Activated naive CD8-positive, alpha-beta T cell (primary cell): ENCODE results near the gene TSHR.
A peak's percentile ranks its signal among the peaks of the same experiment; 100 is the strongest.
"Not testable (repeated sequence)": the region's sequence is repeated elsewhere in the genome, so short reads cannot be mapped to it uniquely, and the experiment has no call there.

Source experiments
- H3K27ac Mint-ChIP-seq: one replicate; pipeline ENCODE4 v1.8.0; 2021; ENCODE audit warnings: mixed read lengths
- H3K27me3 Mint-ChIP-seq: one replicate; pipeline ENCODE4 v1.8.0; 2021; ENCODE audit warnings: mixed read lengths
- H3K36me3 Mint-ChIP-seq: one replicate; pipeline ENCODE4 v1.8.0; 2021; ENCODE audit warnings: mixed read lengths
- H3K4me1 Mint-ChIP-seq: one replicate; pipeline ENCODE4 v1.8.0; 2021; ENCODE audit warnings: low read depth, mixed read lengths
- H3K4me3 Mint-ChIP-seq: one replicate; pipeline ENCODE4 v1.8.0; 2021; ENCODE audit warnings: mild to moderate bottlenecking, mixed read lengths
- H3K9me3 Mint-ChIP-seq: one replicate; pipeline ENCODE4 v1.8.0; 2021; ENCODE audit warnings: low read depth, mixed read lengths

TSHR gene

DNA sequence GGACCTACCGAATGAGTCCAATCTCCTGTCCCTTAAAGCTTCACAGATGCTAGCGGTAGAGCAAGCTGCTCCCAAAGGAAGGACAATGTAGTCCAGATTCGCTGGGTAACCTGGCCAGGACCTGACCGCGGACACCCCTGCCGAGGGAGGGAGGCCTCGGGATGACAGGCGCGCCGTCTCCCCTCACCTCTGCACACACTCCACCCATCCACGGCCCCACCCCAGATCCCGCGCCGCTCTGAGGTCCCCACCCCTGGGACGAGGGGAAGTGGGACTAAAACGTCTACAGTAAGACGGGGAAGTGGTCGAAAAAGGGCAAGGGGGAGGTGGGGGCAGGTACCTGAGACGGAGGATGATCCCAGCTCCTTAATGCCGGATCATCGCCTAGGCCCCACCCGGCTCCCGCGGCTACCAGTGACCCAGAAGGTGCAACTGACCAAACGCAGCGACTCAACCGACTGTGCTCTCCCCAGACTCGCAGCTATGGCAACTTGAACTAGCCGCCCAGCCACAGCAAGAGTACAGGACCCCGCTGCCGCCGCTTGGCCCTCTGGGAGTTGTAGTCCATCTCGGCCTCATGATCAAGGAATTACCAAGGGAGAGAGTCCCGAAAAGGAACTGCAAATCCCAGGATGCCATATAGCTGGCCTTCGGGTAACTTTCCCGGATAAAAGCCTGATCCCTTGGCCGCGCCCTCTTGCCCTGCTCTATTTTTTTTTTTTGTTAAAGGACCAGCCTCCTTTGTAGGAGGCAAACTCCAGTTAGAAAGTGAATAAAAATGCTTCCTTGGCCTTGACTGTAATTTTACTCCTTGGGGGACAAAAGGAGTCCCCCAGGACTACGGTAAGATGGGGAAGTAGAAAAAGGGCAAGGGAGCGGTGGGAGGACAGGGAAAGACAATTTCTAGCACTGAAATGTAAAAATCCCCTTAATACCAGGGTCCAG, 13.9 kb upstream of the TSHR start, which contains the start of gene CEP128:
CEP128 (minus strand) TSS at position 498 of the 945 bp plus-strand sequence.
- peaks cover 2% of the 10 kb centered on the region for H3K36me3 Mint-ChIP-seq
- H3K4me3 Mint-ChIP-seq: peak within 1 kb of the TSS; percentile 88
- peaks cover 37% of the 10 kb centered on the region for H3K4me1 Mint-ChIP-seq
- no peaks in the 10 kb centered on the region for H3K9me3 Mint-ChIP-seq
- H3K27ac Mint-ChIP-seq: peak within 1 kb of the TSS; percentile 96
- H3K27me3 Mint-ChIP-seq: no peaks in the 10 kb centered on the region

DNA sequence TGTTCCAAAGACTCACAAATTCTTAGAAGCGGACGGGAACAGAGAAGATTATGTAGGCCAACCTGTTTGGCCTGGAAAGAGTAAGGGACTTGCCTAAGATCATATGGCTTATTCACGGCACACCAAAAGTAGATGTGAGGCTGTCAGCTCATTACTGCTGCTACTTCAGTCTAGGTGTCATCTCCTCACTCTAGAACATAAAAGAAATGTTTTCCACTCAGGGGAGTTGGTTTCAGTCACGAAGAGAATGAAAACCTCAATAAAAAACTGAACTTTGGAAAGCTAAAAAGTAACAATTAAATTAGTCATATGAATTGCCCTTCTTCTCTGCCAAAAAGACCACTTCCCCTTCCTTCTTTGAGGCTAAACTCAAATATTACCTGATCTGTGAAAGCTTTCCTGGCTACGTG, 13.2 kb upstream of the TSHR start:
- Mint-ChIP-seq H3K9me3 (no peaks in the 10 kb centered on the region), H3K27me3 (no peaks in the 10 kb centered on the region), H3K4me3 (peak overlapping the region; percentile 88), H3K27ac (peak overlapping the region; percentile 96), H3K4me1 (peaks cover 42% of the 10 kb centered on the region), H3K36me3 (peaks cover 2% of the 10 kb centered on the region)

DNA sequence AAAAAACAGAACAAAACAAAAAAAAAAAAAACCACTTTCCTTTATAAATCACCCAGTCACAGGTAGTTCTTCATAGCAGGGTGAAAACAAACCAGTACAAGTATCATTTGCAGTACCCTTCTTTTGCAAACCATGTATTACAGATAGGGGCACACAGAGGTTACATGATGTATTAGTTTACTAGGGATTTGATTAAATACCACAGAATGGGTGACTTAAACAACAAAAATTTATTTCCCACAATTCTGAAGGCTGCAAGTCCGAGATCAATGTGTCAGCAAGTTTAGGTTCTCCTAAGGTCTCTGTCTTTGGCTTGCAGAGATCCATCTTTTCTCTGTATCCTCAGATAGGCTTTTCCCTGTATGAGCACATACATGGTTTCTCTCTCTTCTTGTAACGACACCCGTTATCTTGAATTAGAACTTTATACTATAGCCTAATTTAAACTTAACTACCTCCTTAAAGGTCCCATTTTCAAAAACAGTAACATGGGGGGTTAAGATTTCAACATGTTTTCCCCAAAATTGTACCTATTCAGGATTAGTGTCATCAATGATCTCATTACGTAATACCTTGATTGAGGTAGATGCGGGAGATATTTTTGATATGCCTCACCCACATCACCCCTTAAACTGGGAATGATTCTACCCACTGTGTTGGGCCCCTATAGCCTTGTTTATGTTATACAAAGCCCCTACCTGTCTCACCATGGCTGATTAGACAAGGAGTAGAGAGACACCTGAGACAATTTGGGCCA, 10.4 kb upstream of the TSHR start:
- Mint-ChIP-seq H3K36me3 (peaks cover 2% of the 10 kb centered on the region), H3K4me3 (no peak overlapping the region), H3K9me3 (no peaks in the 10 kb centered on the region), H3K27ac (no peak overlapping the region), H3K27me3 (peaks cover 8% of the 10 kb centered on the region), H3K4me1 (peaks cover 48% of the 10 kb centered on the region)

DNA sequence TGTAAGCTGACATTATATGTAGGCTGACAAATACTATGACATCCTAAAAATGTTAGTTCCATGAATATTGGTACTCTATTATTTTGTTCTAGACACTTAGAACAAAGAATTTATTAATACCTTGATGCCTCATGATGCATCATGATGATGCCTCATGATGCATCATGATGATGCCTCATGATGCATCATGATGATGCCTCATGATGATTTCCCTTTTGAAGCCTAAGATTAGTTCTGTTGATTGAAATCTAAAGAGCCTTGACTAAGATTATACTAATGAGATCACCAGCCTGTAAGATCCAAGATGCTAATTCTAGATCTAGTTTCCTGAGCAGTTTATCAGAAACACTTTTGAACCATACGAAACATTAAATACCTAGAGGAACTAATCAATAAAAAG, 9.2 kb upstream of the TSHR start:
- no peaks in the 10 kb centered on the region for H3K9me3 Mint-ChIP-seq
- H3K27ac Mint-ChIP-seq: peak overlapping the region; percentile 93

DNA sequence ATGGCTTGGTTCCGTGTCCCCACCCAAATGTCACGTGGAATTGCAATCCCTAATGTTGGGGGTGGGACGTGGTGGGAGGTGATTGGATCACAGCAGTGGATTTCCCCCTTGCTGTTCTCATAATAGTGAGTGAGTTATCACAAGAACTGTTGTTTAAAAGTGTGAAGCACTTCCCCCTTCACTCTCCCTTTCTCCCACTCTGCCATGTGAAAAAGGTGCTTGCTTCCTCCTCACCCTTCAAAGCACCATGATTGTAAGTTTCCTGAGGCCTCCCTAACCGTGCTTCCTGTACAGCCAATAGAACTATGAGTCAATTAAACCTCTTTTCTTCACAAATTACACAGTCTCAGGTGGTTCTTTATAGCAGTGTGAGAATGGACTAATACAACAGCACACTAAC, 8.6 kb upstream of the TSHR start:
- Mint-ChIP-seq H3K4me3 (no peak overlapping the region), H3K36me3 (peaks cover 2% of the 10 kb centered on the region), H3K4me1 (peaks cover 39% of the 10 kb centered on the region), H3K27me3 (peaks cover 8% of the 10 kb centered on the region), H3K9me3 (no peaks in the 10 kb centered on the region), H3K27ac (peak overlapping the region; percentile 93)

More for the DNA sequence above, 9.2 kb upstream of the TSHR start:
- Mint-ChIP-seq H3K36me3 (peaks cover 2% of the 10 kb centered on the region), H3K27me3 (peaks cover 8% of the 10 kb centered on the region), H3K4me3 (peak overlapping the region; percentile 57), H3K4me1 (peaks cover 40% of the 10 kb centered on the region)

DNA sequence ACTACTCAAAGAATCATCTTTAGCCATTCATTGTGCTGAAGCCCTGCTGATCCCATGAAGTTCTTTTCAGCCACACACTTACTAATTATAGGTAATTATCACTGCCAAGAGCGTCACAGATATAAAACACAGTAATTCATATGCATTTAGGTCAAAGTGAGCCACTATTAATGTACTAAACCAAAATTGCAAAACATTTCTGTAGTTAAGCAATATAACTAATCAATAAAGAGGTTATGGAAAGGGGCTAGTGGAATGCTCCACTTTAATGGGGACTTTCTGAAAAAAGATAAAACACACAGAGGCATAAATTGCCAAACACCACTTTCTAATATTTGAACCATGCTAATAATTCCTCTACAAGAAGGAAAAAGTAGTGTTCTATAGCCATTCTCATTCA, 7.1 kb upstream of the TSHR start:
- peak overlapping the region; percentile 34 for H3K27ac Mint-ChIP-seq
- peaks cover 2% of the 10 kb centered on the region for H3K36me3 Mint-ChIP-seq
- H3K9me3 Mint-ChIP-seq: no peaks in the 10 kb centered on the region
- peaks cover 24% of the 10 kb centered on the region for H3K4me1 Mint-ChIP-seq
- peaks cover 8% of the 10 kb centered on the region for H3K27me3 Mint-ChIP-seq
- H3K4me3 Mint-ChIP-seq: no peak overlapping the region

DNA sequence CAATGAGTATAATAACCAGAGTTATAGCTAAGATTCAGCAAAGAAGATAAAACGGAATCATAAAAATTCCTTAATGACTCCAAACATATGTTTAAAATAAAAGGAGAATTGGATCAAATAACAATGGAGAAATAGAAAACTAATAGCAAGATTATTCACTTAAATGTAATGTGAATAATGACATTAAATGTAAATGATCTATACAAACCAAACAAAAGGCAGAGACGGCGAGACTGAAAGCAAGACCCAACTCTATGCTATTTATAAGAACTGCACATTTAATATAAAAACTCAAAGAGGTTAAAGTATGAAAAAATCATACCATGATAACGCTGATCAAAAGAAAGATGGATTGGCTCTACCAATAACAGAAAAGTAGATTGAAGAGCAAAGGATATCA, 3.9 kb upstream of the TSHR start:
- no peak overlapping the region for H3K27ac Mint-ChIP-seq
- H3K9me3 Mint-ChIP-seq: no peaks in the 10 kb centered on the region
- H3K4me1 Mint-ChIP-seq: peaks cover 25% of the 10 kb centered on the region
- H3K36me3 Mint-ChIP-seq: no peaks in the 10 kb centered on the region
- peaks cover 8% of the 10 kb centered on the region for H3K27me3 Mint-ChIP-seq
- no peak overlapping the region for H3K4me3 Mint-ChIP-seq

DNA sequence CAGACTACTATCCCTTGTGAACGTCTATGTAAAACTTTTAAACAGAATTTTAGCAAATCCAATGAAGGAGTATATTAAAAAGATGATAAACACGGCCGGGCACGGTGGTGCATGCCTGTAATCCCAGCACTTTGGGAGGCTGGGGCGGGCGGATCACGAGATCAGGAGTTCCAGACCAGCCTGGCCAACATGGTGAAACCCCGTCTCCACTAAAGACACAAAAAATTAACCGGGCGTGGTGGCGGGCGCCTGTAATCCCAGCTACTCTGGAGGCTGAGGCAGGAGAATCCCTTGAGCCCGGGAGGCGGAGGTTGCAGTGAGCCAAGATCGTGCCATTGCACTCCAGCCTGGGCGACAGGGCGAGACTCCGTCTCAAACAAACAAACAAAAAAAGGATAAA, 2.2 kb upstream of the TSHR start:
- H3K36me3 Mint-ChIP-seq, H3K27me3 Mint-ChIP-seq, H3K4me3 Mint-ChIP-seq, H3K9me3 Mint-ChIP-seq, H3K27ac Mint-ChIP-seq: not testable (repeated sequence)
- H3K4me1 Mint-ChIP-seq: peaks cover 19% of the 10 kb centered on the region

DNA sequence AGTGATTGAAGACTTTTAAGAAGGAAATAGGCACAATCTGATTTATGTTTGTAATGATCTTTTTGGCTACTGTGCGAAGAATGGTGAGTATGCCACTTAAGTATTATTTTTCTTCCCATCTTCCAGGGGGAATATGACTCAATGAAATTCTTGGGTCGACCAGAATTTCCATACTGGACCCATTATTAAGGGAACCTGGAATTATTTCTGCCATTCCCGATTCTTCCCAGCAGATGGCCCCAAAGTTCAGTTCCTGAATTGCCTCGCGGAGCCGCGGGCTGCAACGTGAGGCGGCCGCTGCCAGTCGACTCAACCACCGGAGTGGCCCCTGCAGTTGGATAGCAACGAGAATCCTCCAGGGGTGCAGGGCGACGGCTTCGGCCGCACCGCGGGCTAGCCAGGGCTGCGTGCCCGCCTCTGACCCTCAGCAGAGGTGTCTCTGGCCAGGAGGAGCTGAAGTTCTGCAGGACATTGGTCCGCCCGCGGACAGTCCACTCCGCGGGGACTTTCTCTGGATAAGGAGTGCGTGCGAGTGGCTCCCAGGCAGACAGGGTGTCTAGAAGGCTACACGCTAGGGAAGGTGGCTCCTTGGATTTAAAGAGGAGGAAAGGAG, 628 bp upstream of the TSHR start:
- Mint-ChIP-seq H3K4me3 (peak overlapping the region; percentile 89), H3K4me1 (peaks cover 35% of the 10 kb centered on the region), H3K9me3 (no peaks in the 10 kb centered on the region), H3K27ac (peak overlapping the region; percentile 75), H3K27me3 (no peaks in the 10 kb centered on the region), H3K36me3 (peaks cover 4% of the 10 kb centered on the region)

DNA sequence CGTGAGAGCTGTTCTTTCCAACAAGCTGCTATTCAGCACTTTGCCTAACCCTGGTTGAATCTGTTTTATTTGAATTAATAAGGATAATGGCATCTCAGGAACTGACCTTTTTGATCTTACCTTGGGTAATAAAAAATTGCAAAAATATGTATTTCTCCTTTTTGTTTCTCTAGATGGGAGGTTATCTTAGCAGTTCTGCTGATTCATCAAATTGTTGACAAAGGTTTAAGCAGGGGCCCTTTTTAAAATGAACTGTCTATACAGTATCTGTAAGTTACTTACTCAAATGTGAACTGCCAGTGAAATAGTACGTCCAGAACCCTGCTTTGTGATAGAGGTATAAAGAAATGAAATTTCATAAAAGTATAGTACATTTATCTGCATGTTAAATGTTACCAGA, 681 bp downstream of the TSHR start:
- Mint-ChIP-seq H3K4me3 (peak overlapping the region; percentile 89), H3K27me3 (no peaks in the 10 kb centered on the region), H3K9me3 (no peaks in the 10 kb centered on the region), H3K27ac (no peak overlapping the region), H3K4me1 (peaks cover 41% of the 10 kb centered on the region), H3K36me3 (peaks cover 4% of the 10 kb centered on the region)

DNA sequence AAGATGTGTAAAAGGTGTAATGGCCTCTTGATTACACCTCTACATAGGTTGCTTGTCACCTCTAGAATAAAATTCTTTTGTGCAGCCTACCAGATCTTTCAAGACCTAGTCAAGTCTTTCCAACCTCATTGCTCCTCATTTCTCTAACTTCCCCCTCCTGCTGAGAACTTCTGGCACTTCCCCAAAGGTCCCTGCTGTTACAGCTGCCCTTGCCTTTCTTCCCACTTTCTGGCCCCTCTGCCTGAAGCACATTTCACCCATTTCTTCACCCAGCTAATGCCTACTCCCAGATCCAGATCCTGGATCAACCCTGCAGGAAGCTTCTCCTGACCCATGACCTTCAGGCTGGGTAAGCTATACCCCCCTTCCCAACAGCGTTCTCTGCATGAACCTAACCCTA, 1.5 kb downstream of the TSHR start:
- peaks cover 41% of the 10 kb centered on the region for H3K4me1 Mint-ChIP-seq
- H3K27me3 Mint-ChIP-seq: no peaks in the 10 kb centered on the region
- H3K36me3 Mint-ChIP-seq: peaks cover 4% of the 10 kb centered on the region
- H3K9me3 Mint-ChIP-seq: no peaks in the 10 kb centered on the region
- H3K27ac Mint-ChIP-seq: no peak overlapping the region
- H3K4me3 Mint-ChIP-seq: no peak overlapping the region

DNA sequence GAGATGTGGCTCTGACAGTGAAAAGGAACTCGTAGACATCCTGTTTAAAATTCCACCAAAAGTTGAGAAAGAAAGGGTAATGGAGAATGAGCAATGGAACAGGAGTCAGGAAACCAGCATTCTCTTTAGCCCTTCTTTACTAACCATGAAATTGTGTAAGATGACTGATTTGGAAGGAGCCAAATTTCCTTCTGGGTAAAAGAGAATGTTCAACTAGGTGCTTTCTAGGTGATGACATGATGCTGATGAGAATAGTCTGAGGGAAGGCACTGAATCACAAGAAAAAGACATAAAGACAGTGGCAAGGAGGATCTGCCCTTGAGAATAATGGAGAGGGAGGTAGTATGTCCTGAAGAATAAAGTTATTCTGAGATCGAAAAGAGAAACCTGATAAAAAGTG, 2.2 kb downstream of the TSHR start:
- H3K36me3 Mint-ChIP-seq: peaks cover 4% of the 10 kb centered on the region
- H3K27ac Mint-ChIP-seq: no peak overlapping the region
- H3K9me3 Mint-ChIP-seq: no peaks in the 10 kb centered on the region
- no peaks in the 10 kb centered on the region for H3K27me3 Mint-ChIP-seq
- peaks cover 41% of the 10 kb centered on the region for H3K4me1 Mint-ChIP-seq
- H3K4me3 Mint-ChIP-seq: no peak overlapping the region

DNA sequence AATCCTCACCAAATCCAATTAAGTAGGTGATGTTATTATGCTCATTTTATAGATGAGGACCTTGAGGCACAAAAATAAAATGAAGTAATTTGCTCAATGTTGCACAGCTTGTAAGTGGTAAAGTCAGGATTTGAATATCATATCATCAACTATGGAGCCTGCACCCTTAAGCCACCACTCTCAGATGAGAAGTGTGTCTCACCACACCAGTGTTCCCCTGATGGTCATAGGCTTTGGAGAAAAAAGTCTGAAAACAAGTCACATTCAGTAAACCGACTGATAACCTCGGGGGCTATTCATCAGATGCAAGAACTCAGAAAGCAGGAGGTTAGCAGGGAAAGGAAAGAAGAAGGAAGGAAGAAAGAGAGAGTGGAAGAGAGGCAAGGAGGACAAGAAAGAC, 2.8 kb downstream of the TSHR start:
- no peaks in the 10 kb centered on the region for H3K27me3 Mint-ChIP-seq
- peaks cover 41% of the 10 kb centered on the region for H3K4me1 Mint-ChIP-seq
- H3K36me3 Mint-ChIP-seq: peaks cover 4% of the 10 kb centered on the region
- H3K9me3 Mint-ChIP-seq: no peaks in the 10 kb centered on the region
- H3K4me3 Mint-ChIP-seq: peak overlapping the region; percentile 62
- peak overlapping the region; percentile 85 for H3K27ac Mint-ChIP-seq

DNA sequence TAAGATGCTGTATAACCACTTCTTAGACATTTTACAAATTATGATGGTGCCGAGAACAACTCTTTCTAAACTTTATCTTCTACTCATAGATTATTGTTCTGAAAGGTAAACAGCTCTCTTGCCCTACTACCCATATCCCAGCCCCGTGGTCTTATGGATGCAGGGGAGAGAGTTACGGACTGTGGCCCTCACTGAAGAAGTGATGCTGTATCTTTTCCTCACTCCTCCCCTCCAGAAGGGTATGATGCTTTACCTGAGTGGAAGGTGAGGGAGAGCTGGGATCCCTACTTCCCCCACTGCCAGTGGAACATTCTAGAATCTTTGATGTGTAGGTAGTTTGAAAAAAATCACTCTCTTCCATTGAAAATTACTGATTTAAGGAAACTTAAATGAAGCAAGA, 3.5 kb downstream of the TSHR start:
- Mint-ChIP-seq H3K4me1 (peaks cover 41% of the 10 kb centered on the region), H3K27ac (peak overlapping the region; percentile 88), H3K4me3 (peak overlapping the region; percentile 73), H3K36me3 (peaks cover 4% of the 10 kb centered on the region), H3K9me3 (no peaks in the 10 kb centered on the region), H3K27me3 (no peaks in the 10 kb centered on the region)

DNA sequence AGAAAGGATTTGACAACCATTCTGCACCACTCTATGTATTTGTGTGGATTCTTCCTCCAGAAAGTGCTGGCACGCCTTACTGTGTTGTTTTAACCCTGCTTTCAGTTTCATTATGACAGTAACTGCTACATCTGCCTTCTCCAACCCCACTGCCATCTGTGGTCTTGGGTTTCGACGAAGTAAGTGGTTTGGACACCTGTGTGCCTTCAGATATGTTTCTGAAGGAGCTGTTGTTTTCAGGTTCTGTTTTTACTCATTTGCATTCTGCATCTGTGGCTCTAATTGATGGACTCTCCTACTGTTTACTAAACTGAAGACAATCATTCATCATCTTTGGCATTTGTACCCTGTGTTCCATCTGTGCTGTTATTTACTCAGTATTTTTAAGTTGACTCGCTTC, 4.1 kb downstream of the TSHR start:
- Mint-ChIP-seq H3K9me3 (no peaks in the 10 kb centered on the region), H3K36me3 (peaks cover 4% of the 10 kb centered on the region), H3K4me3 (peak overlapping the region; percentile 73), H3K27ac (peak overlapping the region; percentile 88), H3K27me3 (no peaks in the 10 kb centered on the region), H3K4me1 (peaks cover 39% of the 10 kb centered on the region)
